ENCODE measurements around the gene GALM. TPM values are rescaled to one million over a fixed set of nuclear protein-coding genes. Genes with fewer than 3 reads are reported as not detected.

Gene GALM
- total and polyA plus RNA-seq, 10 of the 15 experiments (the other 5 are each of a cell fraction or from before 2014, with no cell fraction given) = 1.1 to 4.0 (median 1.7) TPM

DNA sequence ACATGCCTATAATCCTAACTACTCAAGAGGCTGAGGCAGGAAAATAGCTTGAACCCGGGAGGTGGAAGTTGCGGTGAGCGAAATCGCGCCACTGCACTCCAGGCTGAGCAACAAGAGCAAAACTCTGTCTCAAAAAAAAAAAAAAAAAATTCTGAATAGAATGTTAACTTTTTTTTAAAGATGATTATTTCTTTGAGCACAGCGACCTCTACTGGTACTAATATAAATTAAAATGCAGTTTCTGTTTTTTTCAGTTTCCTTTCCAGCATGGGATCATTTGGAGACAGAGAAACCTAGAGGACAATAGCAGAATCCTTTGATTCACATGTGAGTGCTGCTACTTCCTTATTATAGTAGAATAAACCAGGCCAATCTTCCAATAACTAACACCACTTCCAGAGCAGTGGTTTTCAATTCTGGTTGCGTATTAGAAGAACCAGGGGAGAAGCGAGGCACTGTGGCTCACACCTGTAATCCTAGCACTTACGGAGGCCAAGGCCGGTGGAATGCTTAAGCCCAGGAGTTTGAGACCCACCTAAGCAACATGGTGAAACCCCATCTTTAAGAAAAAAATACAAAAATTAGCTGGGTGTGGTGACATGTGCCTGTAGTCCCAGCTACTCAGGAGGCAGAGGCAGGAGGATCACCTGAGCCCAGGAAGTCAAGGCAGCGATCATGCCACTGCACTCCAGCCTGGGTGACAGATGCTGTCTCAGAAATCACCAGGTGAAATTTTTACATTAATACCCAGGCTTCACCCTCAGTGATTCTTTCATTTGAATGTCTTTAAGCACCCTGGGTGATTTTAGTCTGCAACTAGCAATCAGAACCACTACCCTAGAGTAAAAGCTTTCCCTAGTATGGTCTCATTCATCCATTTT is 75.2 kb downstream of the GALM start (continued):
- TF ChIP-seq, protein P1, sequence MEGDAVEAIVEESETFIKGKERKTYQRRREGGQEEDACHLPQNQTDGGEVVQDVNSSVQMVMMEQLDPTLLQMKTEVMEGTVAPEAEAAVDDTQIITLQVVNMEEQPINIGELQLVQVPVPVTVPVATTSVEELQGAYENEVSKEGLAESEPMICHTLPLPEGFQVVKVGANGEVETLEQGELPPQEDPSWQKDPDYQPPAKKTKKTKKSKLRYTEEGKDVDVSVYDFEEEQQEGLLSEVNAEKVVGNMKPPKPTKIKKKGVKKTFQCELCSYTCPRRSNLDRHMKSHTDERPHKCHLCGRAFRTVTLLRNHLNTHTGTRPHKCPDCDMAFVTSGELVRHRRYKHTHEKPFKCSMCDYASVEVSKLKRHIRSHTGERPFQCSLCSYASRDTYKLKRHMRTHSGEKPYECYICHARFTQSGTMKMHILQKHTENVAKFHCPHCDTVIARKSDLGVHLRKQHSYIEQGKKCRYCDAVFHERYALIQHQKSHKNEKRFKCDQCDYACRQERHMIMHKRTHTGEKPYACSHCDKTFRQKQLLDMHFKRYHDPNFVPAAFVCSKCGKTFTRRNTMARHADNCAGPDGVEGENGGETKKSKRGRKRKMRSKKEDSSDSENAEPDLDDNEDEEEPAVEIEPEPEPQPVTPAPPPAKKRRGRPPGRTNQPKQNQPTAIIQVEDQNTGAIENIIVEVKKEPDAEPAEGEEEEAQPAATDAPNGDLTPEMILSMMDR (IDR thresholded peaks at IDR 0.05 in 2 of 3, conservative IDR thresholded peaks at IDR 0.05 in 1 of 3; ENCODE audit: control insufficient read depth in 2 of 3, extremely low read depth in 1 of 3, insufficient read depth in 1 of 3, low read depth in 3 of 3, low read length in 3 of 3) = peak in 2 of 3 experiments; percentile 40 to 41; a peak in 4 of 6 replicates
- no peak for TF ChIP-seq SMAD1 (IDR thresholded peaks at IDR 0.05; ENCODE audit: low read depth, partially characterized antibody)
- no peak for TF ChIP-seq YY1 (IDR thresholded peaks at IDR 0.05; ENCODE audit: low read depth, low read length)
- no peak for TF ChIP-seq ZNF207 (IDR thresholded peaks at IDR 0.05; ENCODE audit: borderline replicate concordance)
- peak; percentile 88 for TF ChIP-seq ZNF384 (IDR thresholded peaks at IDR 0.05; ENCODE audit: borderline replicate concordance, low read depth, low read length)
- no peak for TF ChIP-seq SIN3A (IDR thresholded peaks at IDR 0.05; ENCODE audit: low read depth, low read length)
- no peak for TF ChIP-seq TCF7 (IDR thresholded peaks at IDR 0.05; ENCODE audit: borderline replicate concordance)
- TF ChIP-seq, protein P2, sequence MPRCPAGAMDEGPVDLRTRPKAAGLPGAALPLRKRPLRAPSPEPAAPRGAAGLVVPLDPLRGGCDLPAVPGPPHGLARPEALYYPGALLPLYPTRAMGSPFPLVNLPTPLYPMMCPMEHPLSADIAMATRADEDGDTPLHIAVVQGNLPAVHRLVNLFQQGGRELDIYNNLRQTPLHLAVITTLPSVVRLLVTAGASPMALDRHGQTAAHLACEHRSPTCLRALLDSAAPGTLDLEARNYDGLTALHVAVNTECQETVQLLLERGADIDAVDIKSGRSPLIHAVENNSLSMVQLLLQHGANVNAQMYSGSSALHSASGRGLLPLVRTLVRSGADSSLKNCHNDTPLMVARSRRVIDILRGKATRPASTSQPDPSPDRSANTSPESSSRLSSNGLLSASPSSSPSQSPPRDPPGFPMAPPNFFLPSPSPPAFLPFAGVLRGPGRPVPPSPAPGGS (IDR thresholded peaks at IDR 0.05; ENCODE audit: borderline replicate concordance, insufficient read depth, low read depth, low read length, poor library complexity, severe bottlenecking) = no peak
- TF ChIP-seq BHLHE40 (IDR thresholded peaks at IDR 0.05; ENCODE audit: borderline replicate concordance in 1 of 2, low read depth in 2 of 2, low read length in 1 of 2) = no peak
- no peak for TF ChIP-seq SMC3 (IDR thresholded peaks at IDR 0.05; ENCODE audit: borderline replicate concordance, low read length)
- TF ChIP-seq NRF1 (conservative IDR thresholded peaks at IDR 0.05; ENCODE audit: low read depth, low read length) = no peak
- TF ChIP-seq SMARCA5 (IDR thresholded peaks at IDR 0.05) = no peak
- no peak for TF ChIP-seq ZBTB4 (CRISPR knock-in tag; IDR thresholded peaks at IDR 0.05)
- no peak for TF ChIP-seq SIX5 (IDR thresholded peaks at IDR 0.05; ENCODE audit: low read depth, low read length, severe bottlenecking)
- 0 out of 2 replicates have a peak, but pooled peaks have one; percentile 17 for TF ChIP-seq PML (IDR thresholded peaks at IDR 0.05; ENCODE audit: low read length)
- no peak for TF ChIP-seq ZNF24 (IDR thresholded peaks at IDR 0.05)
- peak; percentile 27 for TF ChIP-seq POLR2AphosphoS5 (IDR thresholded peaks at IDR 0.05; ENCODE audit: low read length)
- TF ChIP-seq TCF3 (IDR thresholded peaks at IDR 0.05; ENCODE audit: borderline replicate concordance, insufficient read depth, low read depth, low read length) = no peak
- no peak for TF ChIP-seq EZH2 (IDR thresholded peaks at IDR 0.05; ENCODE audit: borderline replicate concordance, control insufficient read depth, low read depth, low read length)
- TF ChIP-seq TARDBP (IDR thresholded peaks at IDR 0.05; ENCODE audit: borderline replicate concordance) = no peak
- TF ChIP-seq KDM1A (IDR thresholded peaks at IDR 0.05; ENCODE audit: borderline replicate concordance) = no peak
